ENCODE results near the gene LAMA1. TPM values are rescaled to one million over a fixed set of nuclear protein-coding genes. Genes with fewer than 3 reads are reported as not detected.

The LAMA1 gene
- total and polyA plus RNA-seq, 2 donors (not counting 3 experiments of a cell fraction or from before 2014, with no cell fraction given): 0.04 TPM; not detected in 1

GRCh38 chr18:7025194-7025593, 92.4 kb downstream of the LAMA1 start:
- H3K9me3 ChIP-seq (replicated peaks; ENCODE audit: control insufficient read depth, insufficient read depth, low read length): no peaks in the 10 kb centered on the region
- DNase-seq (ENCODE audit: low read depth, low spot score): no peak
- H3K9ac ChIP-seq (replicated peaks; ENCODE audit: extremely low read depth, insufficient read depth, low read length): no peak overlapping the region
- ChIA-PET CTCF (interaction anchor here (1.2 to 3.3 kb wide), 3 partner anchors 13 to 1157 kb away, joined by 3 to 11 read pairs (median 4); no protein-coding TSS in a partner anchor), POLR2A (no interaction called here)
- no peaks in the 10 kb centered on the region for H3K9me1 ChIP-seq (replicated peaks; ENCODE audit: control insufficient read depth, extremely low read depth, insufficient read depth, low read length)
- TF ChIP-seq FOS (IDR thresholded peaks at IDR 0.05; ENCODE audit: borderline replicate concordance, insufficient read depth, low read length) (no peak), CTCF (IDR thresholded peaks at IDR 0.05; ENCODE audit: extremely low read depth in 1 of 2, insufficient read depth in 1 of 2, low read depth in 1 of 2, low read length in 2 of 2) (no peak), MAX (IDR thresholded peaks at IDR 0.05; ENCODE audit: insufficient read depth, insufficient read length) (no peak), POLR2A (IDR thresholded peaks at IDR 0.05; ENCODE audit: low read depth, low read length) (no peak), MYC (IDR thresholded peaks at IDR 0.05; ENCODE audit: low read depth, low read length) (no peak), POLR2AphosphoS5 (IDR thresholded peaks at IDR 0.05; ENCODE audit: insufficient read depth, low read depth, low read length) (no peak), EZH2 (IDR thresholded peaks at IDR 0.05; ENCODE audit: borderline replicate concordance, low read depth, low read length, severe bottlenecking) (no peak), JUN (IDR thresholded peaks at IDR 0.05; ENCODE audit: borderline replicate concordance, insufficient read depth, insufficient read length, low read depth) (no peak), GATA2 (IDR thresholded peaks at IDR 0.05; ENCODE audit: insufficient read depth, insufficient read length, low read depth, low read length) (no peak)
- dilution Hi-C loops (cut with MboI; ENCODE audit: extremely low pct_ligation_motif_present, low sequenced_read_pairs) (no loop called here), intact Hi-C loops (cut with micrococcal nuclease) (no loop called here)
- H3K27ac ChIP-seq (ENCODE audit: insufficient read depth, low read depth, low read length): no peak overlapping the region
- H4K20me1 ChIP-seq (replicated peaks; ENCODE audit: control insufficient read depth, extremely low read depth, insufficient read depth, low read length): no peaks in the 10 kb centered on the region
- H3K79me2 ChIP-seq (ENCODE audit: control insufficient read depth, insufficient read depth, low read length): no peaks in the 10 kb centered on the region
- no peak for FAIRE-seq
- H3K4me1 ChIP-seq (ENCODE audit: control insufficient read depth, extremely low read depth, insufficient read depth, low read length): no peaks in the 10 kb centered on the region
- H3K27me3 ChIP-seq (ENCODE audit: control insufficient read depth in 2 of 2, insufficient read depth in 2 of 2, low read length in 2 of 2): no peaks in the 10 kb centered on the region
- no peak overlapping the region for H2AFZ ChIP-seq (ENCODE audit: low read depth, low read length)
- H3K4me2 ChIP-seq (ENCODE audit: insufficient read depth, low read length): no peak overlapping the region
- no peaks in the 10 kb centered on the region for H3K36me3 ChIP-seq (ENCODE audit: control insufficient read depth in 2 of 2, extremely low read depth in 1 of 2, insufficient read depth in 2 of 2, low read length in 2 of 2)
- BruUV-seq (replicated peaks): no TSS peak
- no peak overlapping the region for H3K4me3 ChIP-seq (replicated peaks in 1 of 3; ENCODE audit: insufficient read depth in 1 of 3, low read depth in 1 of 3, low read length in 3 of 3)

Measured in endothelial cell of umbilical vein (primary cell).